GM23338 (cell line): Measurements from ENCODE around the gene GRAMD1B. TPM values are rescaled to one million over a fixed set of nuclear protein-coding genes. Genes with fewer than 3 reads are reported as not detected.

ENCODE experiments used
- ATAC-seq: fragments of 200-7000 bp; cut with Tn5 transposase; 3 replicates; pipeline ENCODE4 v1.9.1; 2020
- DNase-seq: peaks from one replicate; pipeline ENCODE4 v3.0.0-alpha.2; 2015; ENCODE audit warnings: low spot score
- H2AFZ ChIP-seq: fragments of 200-600 bp; sonication (generic); 2 replicates; pipeline ENCODE4 v1.8.0; 2016; ENCODE audit warnings: antibody characterized with exemption, mild to moderate bottlenecking, moderate library complexity
- H3F3A ChIP-seq: fragments of 200-600 bp; sonication (generic); replicated peaks from 2 replicates; pipeline ENCODE4 v1.8.0; 2017; ENCODE audit warnings: antibody characterized with exemption, mixed run types, low read depth
- H3K27ac ChIP-seq: fragments of 200-600 bp; sonication (generic); 2 replicates; pipeline ENCODE4 v1.6.1; 2016; ENCODE audit warnings: low read depth
- H3K27me3 ChIP-seq: fragments of 200-600 bp; sonication (generic); 2 replicates; pipeline ENCODE4 v1.8.0; 2016; ENCODE audit warnings: mild to moderate bottlenecking, mixed run types, moderate library complexity; ENCODE audit not compliant: insufficient read depth
- H3K36me3 ChIP-seq: fragments of 200-600 bp; sonication (generic); 2 replicates; pipeline ENCODE4 v1.8.0; 2016; ENCODE audit warnings: mild to moderate bottlenecking; ENCODE audit not compliant: insufficient read depth
- H3K4me1 ChIP-seq: fragments of 200-600 bp; sonication (generic); 2 replicates; pipeline ENCODE4 v1.8.0; 2016; ENCODE audit warnings: mild to moderate bottlenecking, moderate library complexity; ENCODE audit not compliant: insufficient read depth
- H3K4me2 ChIP-seq: fragments of 200-600 bp; sonication (generic); 2 replicates; pipeline ENCODE4 v1.7.1; 2017; ENCODE audit warnings: mixed run types
- H3K4me3 ChIP-seq: fragments of 200-600 bp; sonication (generic); 2 replicates; pipeline ENCODE4 v1.6.1; 2016; ENCODE audit warnings: mixed run types
- H3K79me2 ChIP-seq: fragments of 200-600 bp; sonication (generic); replicated peaks from 2 replicates; pipeline ENCODE4 v1.8.0; 2017; ENCODE audit warnings: mild to moderate bottlenecking; ENCODE audit not compliant: insufficient read depth
- H3K9me2 ChIP-seq: fragments of 200-600 bp; sonication (generic); 2 replicates; pipeline ENCODE4 v1.8.0; 2017; ENCODE audit not compliant: insufficient read depth
- H4K20me1 ChIP-seq: fragments of 200-600 bp; sonication (generic); replicated peaks from 2 replicates; pipeline ENCODE4 v1.8.0; 2017; ENCODE audit warnings: mild to moderate bottlenecking; ENCODE audit not compliant: insufficient read depth
- H3K27ac Mint-ChIP-seq: 2 replicates; pipeline ENCODE4 v1.8.0; 2020; ENCODE audit warnings: inconsistent platforms, mild to moderate bottlenecking, moderate library complexity, mixed read lengths
- H3K27me3 Mint-ChIP-seq: 3 replicates; pipeline ENCODE4 v1.8.0; 2022; ENCODE audit warnings: low read depth, mild to moderate bottlenecking, moderate library complexity, mixed read lengths, inconsistent platforms; ENCODE audit not compliant: insufficient read depth, poor library complexity
- H3K36me3 Mint-ChIP-seq: 3 replicates; pipeline ENCODE4 v1.8.0; 2021; ENCODE audit warnings: low read depth, mild to moderate bottlenecking, inconsistent platforms, moderate library complexity, mixed read lengths
- H3K4me1 Mint-ChIP-seq: 3 replicates; pipeline ENCODE4 v1.8.0; 2020; ENCODE audit warnings: mild to moderate bottlenecking, inconsistent platforms, mixed read lengths
- H3K4me3 Mint-ChIP-seq: 3 replicates; pipeline ENCODE4 v1.8.0; 2021; ENCODE audit warnings: moderate library complexity, mild to moderate bottlenecking, inconsistent platforms, mixed read lengths
- H3K9me3 Mint-ChIP-seq: 3 replicates; pipeline ENCODE4 v1.8.0; 2020; ENCODE audit warnings: moderate library complexity, mild to moderate bottlenecking, inconsistent platforms, mixed read lengths
- CREB1 ChIP-seq: fragments of 250-450 bp; sonication (Bioruptor Pico); IDR thresholded peaks from 2 replicates; pipeline ENCODE4 v1.5.0; 2020; ENCODE audit warnings: low read depth, mild to moderate bottlenecking, moderate library complexity
- CTCF ChIP-seq, 2 experiments: fragments of 200-600 bp in 1 of 2; sonication (generic) in 1 of 2; conservative IDR thresholded peaks; 2 replicates each; pipeline versions ENCODE4 v1.5.1 to v1.6.1; 2016 to 2017; ENCODE audit warnings: antibody characterized with exemption in 2 of 2, low read depth in 2 of 2, mild to moderate bottlenecking in 2 of 2, moderate library complexity in 1 of 2
- ETS1 ChIP-seq: IDR thresholded peaks from 2 replicates; pipeline ENCODE4 v1.6.1; 2016; ENCODE audit warnings: antibody characterized with exemption
- EZH2 ChIP-seq: fragments of 200-600 bp; sonication (generic); IDR thresholded peaks from one replicate; pipeline ENCODE4 v1.8.0; 2017; ENCODE audit warnings: antibody characterized with exemption, mild to moderate bottlenecking, low read depth; ENCODE audit not compliant: unreplicated experiment
- EZH2phosphoT487 ChIP-seq: fragments of 200-600 bp; sonication (generic); IDR thresholded peaks from one replicate; pipeline ENCODE4 v1.8.1; 2018; ENCODE audit warnings: antibody characterized with exemption; ENCODE audit not compliant: unreplicated experiment
- JUNB ChIP-seq: IDR thresholded peaks from one replicate; pipeline ENCODE4 v1.6.1; 2016; ENCODE audit warnings: antibody characterized with exemption; ENCODE audit not compliant: unreplicated experiment
- NANOG ChIP-seq: IDR thresholded peaks from 2 replicates; pipeline ENCODE4 v1.6.1; 2016; ENCODE audit warnings: antibody characterized with exemption, borderline replicate concordance
- POLR2AphosphoS5 ChIP-seq: IDR thresholded peaks from 2 replicates; pipeline ENCODE4 v1.6.1; 2016; ENCODE audit warnings: antibody characterized with exemption, low read depth
- REST ChIP-seq: IDR thresholded peaks from one replicate; pipeline ENCODE4 v1.6.1; 2018; ENCODE audit warnings: antibody characterized with exemption; ENCODE audit not compliant: unreplicated experiment
- STAT1 ChIP-seq: IDR thresholded peaks from one replicate; pipeline ENCODE4 v1.6.1; 2016; ENCODE audit warnings: antibody characterized with exemption; ENCODE audit not compliant: unreplicated experiment
- ZNF114 ChIP-seq: fragments of 250-450 bp; sonication (Bioruptor Pico); IDR thresholded peaks from 2 replicates; pipeline ENCODE4 v1.5.0; 2020; ENCODE audit warnings: mild to moderate bottlenecking, moderate library complexity
- ZNF331 ChIP-seq: fragments of 250-450 bp; sonication (Bioruptor Pico); IDR thresholded peaks from 2 replicates; pipeline ENCODE4 v1.5.0; 2020; ENCODE audit warnings: low read depth, mild to moderate bottlenecking, moderate library complexity
- ZNF462 ChIP-seq: fragments of 250-450 bp; sonication (Bioruptor Pico); IDR thresholded peaks from 2 replicates; pipeline ENCODE4 v1.5.0; 2020; ENCODE audit warnings: mild to moderate bottlenecking, moderate library complexity
- polyA plus RNA-seq: library from polyadenylated mRNA; unstranded; fragments of >200 nt; fragmentation: Nextera tagmentation; extraction: Ambion mirVana; gene quantifications from 2 replicates; pipeline ENCODE4 v1.2.1, GENCODE V29; 2016
- total RNA-seq: library from RNA; depleted of rRNA; stranded (reverse); fragments of >200 nt; shearing (Covaris generic); gene quantifications from 2 replicates; pipeline ENCODE4 v1.2.3, GENCODE V29; 2014

The GRAMD1B gene
- total and polyA plus RNA-seq, 2 experiments from 2014 or later, result 3.7 to 24.3 TPM

- H3K4me3 ChIP-seq, result no peak overlapping the region
- no peaks in the 10 kb centered on the region for H3K36me3 ChIP-seq
- ATAC-seq (peak; percentile 79), DNase-seq (peak; percentile 26)
- peak overlapping the region; percentile 4; the same call in 1 of the 3 replicates for H3K4me3 Mint-ChIP-seq
- H3K79me2 ChIP-seq, result no peaks in the 10 kb centered on the region
- H3K27me3 ChIP-seq, result no peaks in the 10 kb centered on the region
- no peaks in the 10 kb centered on the region for H3F3A ChIP-seq
- H4K20me1 ChIP-seq, result no peaks in the 10 kb centered on the region
- H3K9me3 Mint-ChIP-seq, result no peaks in the 10 kb centered on the region; the same call in 2 of the 3 replicates
- no peaks in the 10 kb centered on the region for H3K9me2 ChIP-seq
- H3K4me2 ChIP-seq, result peak overlapping the region; percentile 64
- H3K4me1 Mint-ChIP-seq, result peaks cover 33% of the 10 kb centered on the region
- TF ChIP-seq ETS1 (no peak), POLR2AphosphoS5 (no peak), ZNF331 (CRISPR knock-in tag) (no peak), EZH2 (no peak), EZH2phosphoT487 (no peak), STAT1 (no peak), ZNF462 (no peak), NANOG (no peak), CTCF (conservative IDR thresholded peaks at IDR 0.05; ENCODE audit: low read depth in 2 of 2) (no peak), REST (no peak), CREB1 (CRISPR knock-in tag) (no peak), ZNF114 (no peak), JUNB (no peak)
- H3K27ac ChIP-seq, result 0 out of 2 replicates have a peak overlapping the region, but pooled peaks have one; percentile 45
- H3K4me1 ChIP-seq, result peaks cover 35% of the 10 kb centered on the region
- H3K27me3 Mint-ChIP-seq, result peaks cover 1% of the 10 kb centered on the region
- H3K36me3 Mint-ChIP-seq, result no peaks in the 10 kb centered on the region
- peak overlapping the region; percentile 47 for H3K27ac Mint-ChIP-seq
- no peak overlapping the region for H2AFZ ChIP-seq
Observed at GRCh38 chr11:123519055-123519796, 89.2 kb downstream of the GRAMD1B start.
